ENCODE results near the gene ELP1. TPM values are rescaled to one million over a fixed set of nuclear protein-coding genes. Genes with fewer than 3 reads are reported as not detected.

Gene ELP1, protein sequence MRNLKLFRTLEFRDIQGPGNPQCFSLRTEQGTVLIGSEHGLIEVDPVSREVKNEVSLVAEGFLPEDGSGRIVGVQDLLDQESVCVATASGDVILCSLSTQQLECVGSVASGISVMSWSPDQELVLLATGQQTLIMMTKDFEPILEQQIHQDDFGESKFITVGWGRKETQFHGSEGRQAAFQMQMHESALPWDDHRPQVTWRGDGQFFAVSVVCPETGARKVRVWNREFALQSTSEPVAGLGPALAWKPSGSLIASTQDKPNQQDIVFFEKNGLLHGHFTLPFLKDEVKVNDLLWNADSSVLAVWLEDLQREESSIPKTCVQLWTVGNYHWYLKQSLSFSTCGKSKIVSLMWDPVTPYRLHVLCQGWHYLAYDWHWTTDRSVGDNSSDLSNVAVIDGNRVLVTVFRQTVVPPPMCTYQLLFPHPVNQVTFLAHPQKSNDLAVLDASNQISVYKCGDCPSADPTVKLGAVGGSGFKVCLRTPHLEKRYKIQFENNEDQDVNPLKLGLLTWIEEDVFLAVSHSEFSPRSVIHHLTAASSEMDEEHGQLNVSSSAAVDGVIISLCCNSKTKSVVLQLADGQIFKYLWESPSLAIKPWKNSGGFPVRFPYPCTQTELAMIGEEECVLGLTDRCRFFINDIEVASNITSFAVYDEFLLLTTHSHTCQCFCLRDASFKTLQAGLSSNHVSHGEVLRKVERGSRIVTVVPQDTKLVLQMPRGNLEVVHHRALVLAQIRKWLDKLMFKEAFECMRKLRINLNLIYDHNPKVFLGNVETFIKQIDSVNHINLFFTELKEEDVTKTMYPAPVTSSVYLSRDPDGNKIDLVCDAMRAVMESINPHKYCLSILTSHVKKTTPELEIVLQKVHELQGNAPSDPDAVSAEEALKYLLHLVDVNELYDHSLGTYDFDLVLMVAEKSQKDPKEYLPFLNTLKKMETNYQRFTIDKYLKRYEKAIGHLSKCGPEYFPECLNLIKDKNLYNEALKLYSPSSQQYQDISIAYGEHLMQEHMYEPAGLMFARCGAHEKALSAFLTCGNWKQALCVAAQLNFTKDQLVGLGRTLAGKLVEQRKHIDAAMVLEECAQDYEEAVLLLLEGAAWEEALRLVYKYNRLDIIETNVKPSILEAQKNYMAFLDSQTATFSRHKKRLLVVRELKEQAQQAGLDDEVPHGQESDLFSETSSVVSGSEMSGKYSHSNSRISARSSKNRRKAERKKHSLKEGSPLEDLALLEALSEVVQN (N-terminal part only)
- total RNA-seq: 8.8 TPM

DNA sequence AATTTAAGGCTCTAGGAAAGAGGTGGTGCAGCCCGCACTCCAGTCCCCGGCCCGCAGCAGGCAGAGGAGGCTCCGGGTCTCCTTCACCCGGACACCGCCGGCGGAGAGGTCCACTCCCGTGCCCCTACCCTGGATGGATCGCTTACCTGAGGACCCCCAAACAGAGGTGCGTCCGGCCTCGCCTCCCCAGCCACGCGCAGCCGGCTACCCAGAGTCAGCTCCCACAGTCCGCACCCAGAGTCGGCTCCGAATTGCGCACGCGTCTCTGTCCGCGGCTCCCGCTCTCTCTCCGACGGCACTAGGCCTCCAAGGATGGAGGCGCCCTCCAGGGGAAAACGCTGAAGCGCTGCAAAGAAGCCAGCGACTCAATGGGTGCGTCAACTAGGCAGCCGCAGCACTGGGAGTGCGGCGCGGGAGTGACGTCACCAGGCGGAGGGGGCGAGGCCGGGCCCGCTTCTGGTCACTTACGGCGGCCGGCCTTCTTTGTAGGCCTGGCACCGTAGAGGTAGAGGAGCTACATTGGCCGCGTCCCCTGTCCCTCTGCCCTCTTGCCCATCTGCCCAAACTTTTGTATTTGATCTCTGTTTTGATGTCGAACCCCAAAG is at the start of gene ELP1:
Gene ELP1 (minus strand): TSS at position 407 of the 605 bp plus-strand sequence. CDS start 2,978 bp downstream, outside the sequence.
- Histone ChIP-seq H3K4me1 (peaks cover 0 to 14% of the 10 kb centered on the region in 2 donors), H3K27ac (peak within 1 kb of the TSS; percentile 89 to 91), H3K4me3 (peak within 1 kb of the TSS; percentile 80 to 89), H3K36me3 (peaks cover 0 to 4% of the 10 kb centered on the region in 2 donors), H3K27me3 (no peaks in the 10 kb centered on the region), H3K9me3 (no peaks in the 10 kb centered on the region)
- TF ChIP-seq, protein P1, sequence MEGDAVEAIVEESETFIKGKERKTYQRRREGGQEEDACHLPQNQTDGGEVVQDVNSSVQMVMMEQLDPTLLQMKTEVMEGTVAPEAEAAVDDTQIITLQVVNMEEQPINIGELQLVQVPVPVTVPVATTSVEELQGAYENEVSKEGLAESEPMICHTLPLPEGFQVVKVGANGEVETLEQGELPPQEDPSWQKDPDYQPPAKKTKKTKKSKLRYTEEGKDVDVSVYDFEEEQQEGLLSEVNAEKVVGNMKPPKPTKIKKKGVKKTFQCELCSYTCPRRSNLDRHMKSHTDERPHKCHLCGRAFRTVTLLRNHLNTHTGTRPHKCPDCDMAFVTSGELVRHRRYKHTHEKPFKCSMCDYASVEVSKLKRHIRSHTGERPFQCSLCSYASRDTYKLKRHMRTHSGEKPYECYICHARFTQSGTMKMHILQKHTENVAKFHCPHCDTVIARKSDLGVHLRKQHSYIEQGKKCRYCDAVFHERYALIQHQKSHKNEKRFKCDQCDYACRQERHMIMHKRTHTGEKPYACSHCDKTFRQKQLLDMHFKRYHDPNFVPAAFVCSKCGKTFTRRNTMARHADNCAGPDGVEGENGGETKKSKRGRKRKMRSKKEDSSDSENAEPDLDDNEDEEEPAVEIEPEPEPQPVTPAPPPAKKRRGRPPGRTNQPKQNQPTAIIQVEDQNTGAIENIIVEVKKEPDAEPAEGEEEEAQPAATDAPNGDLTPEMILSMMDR (IDR thresholded peaks at IDR 0.05): peak; percentile 7 to 29 (median 13)
- intact Hi-C loops (cut with DNase I): loop anchor here (1.0 to 10.0 kb wide), 5 partner anchors 19 to 391 kb away; partner anchors contain the start of genes CTNNAL1 and EPB41L4B
- peak; percentile 79 to 96 for DNase-seq (ENCODE audit: low spot score in 2 of 2)

DNA sequence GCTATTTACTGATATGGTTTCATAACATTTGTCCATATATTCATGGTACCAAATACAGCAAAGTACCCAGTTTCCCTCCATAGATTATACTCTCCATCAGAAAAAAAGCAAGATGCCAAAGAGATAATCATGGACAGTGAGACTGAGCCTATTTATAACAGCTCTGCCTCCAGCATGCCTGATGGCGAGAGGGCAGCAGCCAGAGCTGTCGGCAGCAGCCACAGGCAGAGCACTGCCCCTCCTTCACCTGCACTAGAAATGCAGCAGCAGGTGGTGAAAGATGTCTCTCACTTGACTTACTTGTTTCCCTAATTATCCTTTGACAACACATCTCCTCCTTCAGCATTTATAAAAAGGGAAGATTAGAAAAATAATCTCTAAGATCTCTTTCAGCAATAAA is 47.0 kb upstream of the ELP1 start:
- TF ChIP-seq, protein P1 (IDR thresholded peaks at IDR 0.05): no peak
- peaks cover 8 to 40% of the 10 kb centered on the region in 2 donors for H3K36me3 ChIP-seq
- H3K4me3 ChIP-seq: no peak overlapping the region
- no peak for DNase-seq (ENCODE audit: low spot score in 2 of 2)
- intact Hi-C loops (cut with DNase I): no loop called here
- H3K9me3 ChIP-seq: no peaks in the 10 kb centered on the region
- H3K27me3 ChIP-seq: no peaks in the 10 kb centered on the region
- H3K4me1 ChIP-seq: no peaks in the 10 kb centered on the region
- no peak overlapping the region for H3K27ac ChIP-seq

DNA sequence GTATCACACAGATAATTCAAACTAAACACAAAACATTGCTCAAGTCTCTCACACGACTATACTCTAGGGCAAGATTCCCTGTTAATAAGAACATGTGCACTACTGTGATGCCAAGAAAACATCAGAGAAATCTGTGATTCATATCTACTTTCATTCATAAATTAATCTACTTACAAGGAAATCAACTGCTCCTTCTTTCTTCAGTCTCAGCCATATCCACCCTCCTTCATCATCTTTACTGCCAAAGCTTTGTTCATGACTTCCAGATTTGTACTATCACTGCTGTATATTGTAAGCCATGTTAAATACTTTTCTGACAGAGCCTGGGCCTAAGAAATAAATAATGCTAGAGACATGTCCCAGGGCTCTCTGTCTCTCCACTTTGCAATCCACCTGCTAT is 44.3 kb upstream of the ELP1 start:
- DNase-seq (ENCODE audit: low spot score in 2 of 2): no peak
- Histone ChIP-seq H3K27me3 (no peaks in the 10 kb centered on the region), H3K36me3 (peaks cover 8 to 34% of the 10 kb centered on the region in 2 donors), H3K4me1 (peaks cover 0 to 9% of the 10 kb centered on the region in 2 donors), H3K27ac (no peak overlapping the region), H3K4me3 (no peak overlapping the region), H3K9me3 (no peaks in the 10 kb centered on the region)
- intact Hi-C loops (cut with DNase I): no loop called here
- TF ChIP-seq, protein P1 (IDR thresholded peaks at IDR 0.05): no peak

DNA sequence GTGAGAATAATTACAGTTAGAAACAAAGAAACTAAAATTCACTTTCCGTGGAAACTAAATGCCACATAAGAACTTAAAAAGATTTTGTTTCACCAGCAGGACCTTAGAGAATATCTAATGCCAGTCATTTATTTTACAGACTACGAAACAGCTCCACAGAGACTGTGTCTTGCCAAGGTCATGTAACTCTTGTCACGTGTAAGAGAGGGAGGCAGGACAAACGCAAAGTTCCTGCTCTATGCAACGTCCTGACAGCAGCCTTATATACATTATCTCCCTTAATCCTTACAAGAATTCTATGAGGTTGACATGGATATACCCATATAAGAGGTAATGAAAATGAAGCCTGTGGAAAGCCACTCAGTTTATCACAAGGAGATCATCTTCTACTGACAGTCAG is 40.0 kb upstream of the ELP1 start:
- Histone ChIP-seq H3K4me3 (no peak overlapping the region), H3K27ac (peak overlapping the region; percentile 22 to 65), H3K4me1 (peaks cover 0 to 17% of the 10 kb centered on the region in 2 donors), H3K9me3 (no peaks in the 10 kb centered on the region), H3K27me3 (no peaks in the 10 kb centered on the region), H3K36me3 (peaks cover 8 to 12% of the 10 kb centered on the region in 2 donors)
- DNase-seq (ENCODE audit: low spot score in 2 of 2): no peak
- intact Hi-C loops (cut with DNase I): loop anchor here (5.0 kb wide), 1 partner anchor 38 kb away; the partner anchor contains the start of gene CTNNAL1
- TF ChIP-seq, protein P1 (IDR thresholded peaks at IDR 0.05): no peak

All from ascending aorta (tissue), 2 donors.